ENCODE data around the gene NTM.

The NTM gene

DNA sequence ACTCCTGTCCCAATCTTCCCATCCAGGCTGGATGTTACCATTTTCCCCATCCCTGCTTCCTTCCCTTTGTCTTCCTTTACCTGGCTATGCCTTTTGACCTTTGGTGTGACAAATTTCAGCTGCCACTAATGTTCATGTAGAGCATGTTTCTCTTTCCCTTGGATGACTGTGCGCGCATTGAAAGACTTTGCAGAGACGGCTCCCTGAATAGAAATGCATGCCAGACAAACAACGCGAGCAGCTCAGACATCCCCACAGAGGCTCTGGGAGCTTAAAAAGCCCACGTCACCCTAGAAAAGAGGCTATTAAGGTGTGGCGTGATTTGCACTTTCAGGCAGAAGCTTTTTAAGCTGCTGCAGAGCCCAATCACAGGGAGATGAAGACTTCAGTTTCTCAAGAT lies 202.0 kb downstream of the NTM start:
- DNase-seq: no peak

- DNase-seq: peak; percentile 25 to 42 (median 35)
These were observed 209.5 kb downstream of the NTM start for GRCh38 chr11:131579932-131580387.

DNA sequence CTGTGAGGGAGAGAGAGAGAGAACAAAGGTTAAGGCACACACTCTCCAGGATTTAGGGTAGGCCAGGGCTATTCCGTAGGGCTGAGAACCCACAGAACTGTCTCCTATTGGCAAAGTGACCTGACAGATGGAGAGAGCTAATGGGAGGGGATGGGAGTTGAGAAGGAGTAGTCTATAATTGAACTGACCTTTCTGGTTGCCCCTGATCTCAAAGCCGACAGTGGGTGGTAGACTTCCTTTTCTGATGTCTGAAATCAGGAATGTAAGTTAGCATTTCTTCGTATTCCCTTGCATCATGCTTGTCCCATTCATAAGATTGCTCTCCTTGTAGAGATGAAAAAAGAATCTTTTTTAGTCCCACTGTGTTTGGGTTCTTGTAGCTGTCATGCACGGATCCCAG lies 210.1 kb downstream of the NTM start:
- no peak for DNase-seq

GRCh38 chr11:131581046-131581445 lies 210.6 kb downstream of the NTM start:
- DNase-seq: no peak

- DNase-seq: no peak
These were observed 211.7 kb downstream of the NTM start for GRCh38 chr11:131582021-131582525.

DNA sequence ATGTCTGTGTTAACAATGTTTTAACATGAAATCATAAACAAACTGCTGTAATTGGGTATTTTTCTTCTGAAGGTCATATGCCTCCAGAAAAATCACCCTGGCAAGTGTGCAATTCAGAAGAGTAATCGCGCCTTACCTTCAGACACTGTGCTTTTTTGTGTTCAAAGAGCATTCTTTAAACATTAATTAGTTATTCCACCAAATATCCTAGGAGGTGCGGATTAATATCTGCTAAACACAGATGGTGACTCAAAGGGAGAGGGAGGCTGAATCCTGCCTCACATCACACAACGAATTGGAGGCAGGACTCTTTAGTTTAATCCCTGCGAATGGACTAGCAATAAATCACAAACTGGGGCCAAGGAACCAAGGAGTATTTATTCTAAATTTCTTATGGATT lies 213.0 kb downstream of the NTM start:
- DNase-seq: no peak

DNA sequence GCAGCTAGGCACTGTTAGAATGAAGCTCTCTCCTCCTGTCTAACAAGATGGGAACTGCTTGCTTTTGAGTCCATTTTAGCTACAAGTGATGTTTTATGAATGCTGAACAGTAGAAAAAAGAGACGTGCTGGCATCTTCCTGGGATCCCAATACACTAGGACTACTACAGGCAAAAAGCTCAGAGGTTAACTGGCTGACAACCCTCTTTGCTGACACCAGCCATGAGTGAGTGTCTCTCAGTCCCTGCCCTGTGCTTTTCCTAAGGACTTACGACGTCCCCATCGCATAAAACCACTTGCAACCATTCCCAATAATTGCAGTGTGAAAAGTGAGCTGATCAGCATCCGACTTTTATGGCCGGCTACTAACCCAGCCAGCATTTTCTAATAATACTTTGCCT lies 213.5 kb downstream of the NTM start:
- DNase-seq: no peak

GRCh38 chr11:131584785-131585592 lies 214.6 kb downstream of the NTM start:
- DNase-seq: peak in 2 of 3 donors; percentile 7 to 9

DNA sequence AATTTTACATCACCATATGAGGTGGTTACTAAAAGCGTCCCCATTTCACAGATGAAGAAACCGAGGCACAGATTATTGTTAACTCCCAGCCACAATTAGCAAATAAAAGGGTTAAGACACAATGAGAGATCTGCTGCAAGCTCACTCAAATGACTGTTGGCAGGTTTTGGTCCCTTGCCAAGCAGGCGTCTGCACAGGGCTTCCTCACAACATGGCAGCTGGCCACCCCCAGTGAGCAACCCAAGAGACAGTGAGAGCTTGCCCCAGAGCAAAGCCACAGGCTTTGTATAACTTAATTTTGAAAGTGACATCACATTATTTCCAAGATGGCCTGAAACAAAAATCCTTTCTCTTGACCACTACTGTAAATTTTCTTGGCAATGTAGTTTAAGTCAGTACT lies 217.6 kb downstream of the NTM start:
- DNase-seq: no peak

DNA sequence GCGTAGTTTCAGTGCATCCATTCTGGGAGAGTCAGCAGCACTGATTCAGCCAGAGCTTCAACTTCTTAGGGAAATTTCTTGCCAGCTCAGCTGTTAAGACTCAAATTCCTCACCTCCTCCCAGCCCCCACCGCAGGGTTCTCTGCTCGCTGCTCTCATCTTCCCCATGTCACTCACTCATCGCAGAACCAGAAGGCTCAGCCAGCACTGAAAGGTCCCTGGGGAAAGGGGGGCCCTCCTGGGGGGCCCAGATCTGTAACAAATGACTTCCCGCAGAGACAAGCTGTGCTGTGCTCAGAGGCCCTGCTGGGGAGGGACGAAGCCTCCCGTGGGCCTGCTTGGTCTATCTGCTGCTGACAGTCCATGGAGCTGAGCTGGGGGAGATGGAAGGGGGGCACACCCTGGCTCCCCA lies 220.6 kb downstream of the NTM start:
- no peak for DNase-seq

DNA sequence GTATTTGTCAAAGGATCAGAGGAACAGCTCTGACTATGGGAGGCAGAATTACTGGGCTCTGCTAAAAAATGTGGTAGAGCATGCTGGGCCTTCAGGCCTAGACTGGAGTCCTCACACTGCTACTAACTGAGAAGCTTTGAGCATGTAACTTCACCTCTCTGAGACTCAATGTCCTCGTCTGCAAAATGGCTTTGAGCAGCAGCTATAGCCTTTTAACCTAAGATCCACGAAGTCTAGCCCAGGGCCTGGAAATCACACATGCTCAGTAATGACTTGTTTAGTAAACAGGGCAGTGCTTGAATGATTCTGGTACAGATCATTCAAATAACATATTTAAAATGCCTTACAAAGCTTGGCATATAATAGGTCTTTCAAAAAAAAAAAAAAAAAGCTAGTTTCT lies 221.7 kb downstream of the NTM start:
- DNase-seq: no peak

- no peak for DNase-seq
These were observed 222.3 kb downstream of the NTM start for GRCh38 chr11:131592734-131593133.

DNA sequence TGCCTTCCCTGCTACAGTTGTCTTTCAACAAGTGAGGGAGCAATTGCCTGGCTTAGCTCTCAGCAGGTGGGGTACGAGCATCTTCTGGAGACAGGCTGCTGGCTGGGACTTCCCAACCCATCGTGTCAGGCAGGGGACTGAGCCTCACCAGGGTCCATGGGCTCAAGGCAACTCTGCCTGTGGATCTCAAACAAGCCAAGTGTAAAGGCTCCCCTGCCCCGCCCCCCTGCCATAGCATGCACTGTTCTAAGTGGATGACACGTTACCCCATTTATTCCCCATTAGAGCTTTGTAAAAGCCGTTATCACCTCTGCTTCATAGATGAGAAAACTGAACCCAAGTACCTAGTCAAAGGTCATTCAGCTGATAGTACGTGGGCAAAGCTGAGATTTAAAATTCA lies 222.9 kb downstream of the NTM start:
- DNase-seq: no peak

GRCh38 chr11:131595797-131596196 lies 225.4 kb downstream of the NTM start:
- no peak for DNase-seq

DNA sequence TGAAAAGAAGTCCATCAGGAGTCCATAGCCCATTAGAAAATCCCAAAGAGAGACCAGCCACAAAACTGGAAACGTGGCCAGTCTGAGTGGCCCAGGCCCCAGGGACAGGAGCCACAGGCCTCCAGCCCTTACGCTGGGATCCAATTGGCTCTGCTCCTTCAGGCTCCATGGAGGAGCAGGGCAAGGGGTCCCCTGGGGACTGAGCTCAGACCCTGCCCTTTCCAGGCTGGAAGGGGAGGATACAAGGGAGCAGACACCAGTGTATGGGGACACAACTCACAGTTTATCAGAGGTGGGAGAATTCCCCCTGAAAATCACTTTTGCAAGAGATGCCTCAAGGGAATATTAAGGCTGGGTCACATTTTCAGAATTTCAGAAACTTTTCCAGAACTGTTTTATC lies 227.5 kb downstream of the NTM start:
- no peak for DNase-seq

GRCh38 chr11:131598305-131598704 lies 227.9 kb downstream of the NTM start:
- no peak for DNase-seq

DNA sequence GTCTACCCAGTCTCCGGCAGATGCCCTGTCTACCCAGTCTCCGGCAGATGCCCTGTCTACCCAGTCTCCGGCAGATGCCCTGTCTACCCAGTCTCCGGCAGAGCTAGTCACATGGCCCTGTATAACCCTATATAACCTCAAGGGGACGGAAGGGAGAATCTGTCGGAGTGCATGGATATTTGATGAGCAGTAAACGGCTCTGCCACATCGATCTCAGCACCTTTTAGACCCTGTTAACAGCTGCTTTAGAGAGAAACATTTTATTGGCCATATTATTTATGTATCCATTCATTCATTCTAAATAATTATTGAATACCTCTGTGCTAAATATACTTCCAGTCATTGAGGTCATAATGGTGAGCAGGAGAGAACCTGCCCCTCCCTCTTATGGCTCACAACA lies 228.9 kb downstream of the NTM start:
- no peak for DNase-seq

- DNase-seq: no peak
These were observed 230.2 kb downstream of the NTM start for GRCh38 chr11:131600628-131601027.

DNA sequence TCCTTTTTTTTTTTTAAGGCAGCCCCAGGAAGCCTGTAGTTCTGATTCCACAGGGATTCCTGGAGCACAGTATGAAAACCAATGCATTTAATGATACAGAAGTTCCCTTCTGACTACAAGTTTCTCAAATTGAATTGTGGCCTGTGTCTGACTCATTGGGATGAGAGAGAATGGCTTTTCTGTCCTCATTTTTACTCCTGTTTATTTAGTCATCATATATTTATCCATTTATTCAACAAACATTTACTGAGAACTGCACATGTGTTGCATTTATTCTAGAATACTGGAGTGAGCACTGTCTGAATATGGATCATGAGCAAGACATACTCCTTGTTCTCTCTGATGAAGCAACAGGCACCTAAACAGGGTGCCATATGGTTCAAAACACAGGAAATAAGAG lies 231.2 kb downstream of the NTM start:
- DNase-seq: no peak

DNA sequence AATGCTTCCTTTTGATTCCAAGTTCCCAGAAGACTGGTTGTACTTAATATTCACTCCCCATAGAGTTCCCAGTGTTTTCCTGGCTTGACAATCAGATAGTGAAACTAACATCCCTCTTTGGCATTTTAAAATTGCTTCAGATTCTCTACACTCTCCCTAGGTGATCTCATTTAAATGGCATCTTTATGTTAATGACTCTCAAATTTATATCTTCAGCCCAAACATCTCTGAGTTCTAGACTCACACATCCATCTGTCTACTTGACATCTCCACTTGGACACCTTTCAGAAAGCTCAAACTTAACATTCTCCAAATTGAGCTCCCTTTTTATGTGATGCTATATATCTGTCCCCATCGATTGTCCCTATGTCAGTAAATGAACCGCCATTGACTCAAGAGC lies 232.0 kb downstream of the NTM start:
- no peak for DNase-seq

GRCh38 chr11:131606811-131607335 lies 236.5 kb downstream of the NTM start:
- no peak for DNase-seq

DNA sequence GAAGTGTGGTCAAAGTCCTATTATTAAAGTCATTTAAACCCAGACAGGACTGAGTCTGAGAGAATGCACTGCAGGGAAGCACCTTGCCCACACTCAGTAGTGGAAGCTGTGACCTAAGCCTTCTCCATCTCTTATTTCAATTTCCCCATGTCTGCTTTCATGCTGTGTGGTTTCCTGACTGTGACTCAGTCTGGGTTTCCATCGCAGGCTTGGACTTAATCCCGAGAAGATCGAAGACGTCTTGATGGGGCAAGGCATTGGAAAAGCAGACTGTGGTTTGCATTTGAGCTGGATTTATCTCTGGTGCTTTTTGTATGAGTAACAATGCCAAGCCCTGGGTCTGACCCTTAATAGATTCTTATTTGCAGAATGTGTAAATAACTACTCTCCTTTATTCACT lies 238.9 kb downstream of the NTM start:
- peak in 2 of 3 donors; percentile 10 to 14 for DNase-seq

GRCh38 chr11:131609921-131610320 lies 239.5 kb downstream of the NTM start:
- no peak for DNase-seq

GRCh38 chr11:131611322-131611721 lies 240.9 kb downstream of the NTM start:
- no peak for DNase-seq

DNA sequence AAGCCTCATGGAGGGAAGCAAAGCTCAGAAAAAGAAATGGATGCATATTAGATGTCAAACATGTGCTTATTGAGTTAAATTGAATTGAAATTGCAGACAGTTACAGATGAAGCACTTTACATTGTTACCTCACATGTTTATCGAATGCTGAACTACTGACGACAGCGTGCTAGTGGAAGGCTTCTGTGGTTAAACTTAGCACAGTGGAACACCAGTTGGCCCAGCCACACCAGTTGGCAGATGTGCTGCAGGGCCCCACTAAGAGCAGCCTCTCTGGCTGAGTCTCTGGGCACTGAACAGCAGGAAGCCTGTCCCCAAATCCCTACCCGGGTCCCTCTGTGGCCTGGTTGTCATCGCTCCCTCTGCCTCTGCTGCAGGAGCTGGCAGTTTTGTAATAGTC lies 242.1 kb downstream of the NTM start:
- no peak for DNase-seq

Data from suppressor macrophage treated with lipopolysaccharide for 1 hour (primary cell).